Ishikawa (cell line): Measurements from ENCODE around the gene GALNTL6.

Experiments
- CEBPB ChIP-seq: IDR thresholded peaks from 2 replicates; pipeline ENCODE4 v1.6.1; 2012
- EP300 ChIP-seq: IDR thresholded peaks from 2 replicates; pipeline ENCODE4 v1.6.1; 2012; ENCODE audit warnings: borderline replicate concordance
- FOXM1 ChIP-seq: IDR thresholded peaks from 2 replicates; pipeline ENCODE4 v1.6.1; 2012; ENCODE audit warnings: low read depth, borderline replicate concordance
- MAX ChIP-seq: IDR thresholded peaks from 2 replicates; pipeline ENCODE4 v1.6.1; 2012
- NFIC ChIP-seq: IDR thresholded peaks from 2 replicates; pipeline ENCODE4 v1.6.1; 2012
- RAD21 ChIP-seq: IDR thresholded peaks from 2 replicates; pipeline ENCODE4 v1.6.1; 2012; ENCODE audit warnings: low read depth
- REST ChIP-seq: IDR thresholded peaks from 2 replicates; pipeline ENCODE4 v1.6.1; 2012; ENCODE audit warnings: low read depth, mild to moderate bottlenecking
- TAF1 ChIP-seq: IDR thresholded peaks from 2 replicates; pipeline ENCODE4 v1.6.1; 2012; ENCODE audit warnings: low read depth, mild to moderate bottlenecking
- TEAD4 ChIP-seq: IDR thresholded peaks from 2 replicates; pipeline ENCODE4 v1.6.1; 2012
- YY1 ChIP-seq: IDR thresholded peaks from 2 replicates; pipeline ENCODE4 v1.6.1; 2012; ENCODE audit warnings: low read depth
- ZBTB7A ChIP-seq: IDR thresholded peaks from 2 replicates; pipeline ENCODE4 v1.6.1; 2012; ENCODE audit warnings: low read depth
- TF ChIP-seq, protein P1 (sequence below): IDR thresholded peaks from 2 replicates; pipeline ENCODE4 v1.6.1; 2012

DNA sequence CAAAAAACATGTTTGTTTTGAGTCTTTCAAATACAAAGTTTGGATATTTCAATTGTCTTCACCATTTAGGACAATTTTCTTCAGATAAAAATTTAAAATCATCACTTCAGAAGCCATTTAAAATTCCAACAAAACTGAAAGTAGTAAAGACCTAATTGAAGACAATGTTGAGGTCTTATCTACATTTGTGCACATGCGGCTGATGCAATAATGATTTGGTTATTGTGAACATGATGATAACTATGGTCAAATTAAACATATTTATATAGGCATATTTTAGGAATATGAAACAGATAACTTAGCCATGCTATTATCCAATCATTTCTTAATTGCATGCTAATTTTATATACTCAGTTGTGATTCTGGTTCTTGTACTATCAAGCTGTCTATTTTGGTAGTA is 407.5 kb downstream of the GALNTL6 start:
- TF ChIP-seq RAD21, result no peak
- TF ChIP-seq REST, result no peak
- no peak for TF ChIP-seq NFIC
- TF ChIP-seq ZBTB7A, result no peak
- no peak for TF ChIP-seq FOXM1
- no peak for TF ChIP-seq TEAD4
- TF ChIP-seq, protein P1, sequence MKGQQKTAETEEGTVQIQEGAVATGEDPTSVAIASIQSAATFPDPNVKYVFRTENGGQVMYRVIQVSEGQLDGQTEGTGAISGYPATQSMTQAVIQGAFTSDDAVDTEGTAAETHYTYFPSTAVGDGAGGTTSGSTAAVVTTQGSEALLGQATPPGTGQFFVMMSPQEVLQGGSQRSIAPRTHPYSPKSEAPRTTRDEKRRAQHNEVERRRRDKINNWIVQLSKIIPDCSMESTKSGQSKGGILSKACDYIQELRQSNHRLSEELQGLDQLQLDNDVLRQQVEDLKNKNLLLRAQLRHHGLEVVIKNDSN, result no peak
- no peak for TF ChIP-seq EP300
- TF ChIP-seq YY1, result no peak
- no peak for TF ChIP-seq TAF1
- TF ChIP-seq CEBPB, result no peak
- no peak for TF ChIP-seq MAX
